ENCODE data around the gene FTL. TPM values are rescaled to one million over a fixed set of nuclear protein-coding genes. Genes with fewer than 3 reads are reported as not detected.

FTL gene
- total RNA-seq, 1 experiment from 2014 or later, result 5,979 TPM

DNA sequence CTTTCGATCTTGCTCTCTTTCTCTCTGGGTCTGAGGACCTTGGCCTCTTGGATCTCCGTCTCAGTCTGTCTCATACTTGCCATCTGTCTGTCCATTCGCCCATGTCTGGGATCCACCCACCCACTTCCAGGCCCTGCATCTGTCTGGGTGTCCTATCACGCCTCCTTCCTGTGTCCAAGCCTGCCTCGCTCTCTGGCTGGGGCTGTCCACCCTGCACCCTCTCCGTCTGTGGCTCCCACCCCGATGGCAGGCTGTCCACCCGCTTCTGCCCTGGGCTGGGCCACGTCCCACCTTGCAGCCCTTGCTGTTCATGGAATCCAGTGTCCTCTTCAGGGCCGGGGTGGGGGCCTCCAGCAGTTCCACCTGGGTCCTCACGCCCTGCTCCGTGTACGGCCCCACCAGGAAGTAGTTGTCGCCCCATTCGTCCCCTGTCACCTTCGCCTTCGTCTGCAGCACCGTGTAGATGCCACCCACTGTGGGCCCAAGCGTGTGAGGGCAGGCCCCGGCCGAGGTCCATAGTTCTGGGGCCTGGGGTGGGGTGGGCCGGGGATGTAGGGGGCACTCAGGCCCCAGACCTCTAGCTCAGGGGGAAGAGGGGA is 26.0 kb downstream of the FTL start:
- no peak for DNase-seq (ENCODE audit: low spot score)

DNA sequence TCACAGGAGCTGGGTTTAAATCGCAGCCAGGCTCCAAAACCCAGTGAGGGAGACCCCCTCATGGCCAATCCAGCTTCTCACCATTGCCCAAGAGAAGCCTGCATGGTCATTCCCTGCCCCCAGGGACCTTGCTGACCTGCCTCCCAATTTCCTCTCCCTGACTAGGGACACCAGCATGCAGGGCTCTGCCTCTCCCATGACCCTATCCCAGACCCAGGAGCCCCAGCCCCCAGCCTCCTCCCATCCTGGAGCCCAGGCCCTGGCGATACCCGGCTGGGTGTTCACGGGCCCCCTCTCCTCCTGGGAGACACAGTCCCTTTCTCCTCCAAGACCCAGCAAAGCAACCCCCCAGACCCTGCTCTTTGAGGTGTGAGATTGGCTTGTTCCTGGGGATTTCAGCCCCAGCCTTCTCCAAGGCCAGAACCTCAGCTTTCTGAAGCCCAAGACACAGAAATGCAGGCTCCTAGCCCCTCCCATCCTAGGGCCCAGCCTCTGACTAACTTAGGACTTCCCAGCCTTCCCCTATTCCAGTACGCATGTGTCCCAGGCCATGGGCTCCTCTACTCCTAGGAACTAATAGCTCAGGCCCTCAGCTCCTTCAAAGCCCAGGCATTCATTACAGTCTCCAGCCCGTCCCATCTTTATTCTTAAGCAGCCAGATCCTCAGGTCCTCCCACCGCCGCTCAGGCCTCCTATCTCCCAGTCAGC is 26.9 kb downstream of the FTL start:
- peak; percentile 80 for DNase-seq (ENCODE audit: low spot score)

DNA sequence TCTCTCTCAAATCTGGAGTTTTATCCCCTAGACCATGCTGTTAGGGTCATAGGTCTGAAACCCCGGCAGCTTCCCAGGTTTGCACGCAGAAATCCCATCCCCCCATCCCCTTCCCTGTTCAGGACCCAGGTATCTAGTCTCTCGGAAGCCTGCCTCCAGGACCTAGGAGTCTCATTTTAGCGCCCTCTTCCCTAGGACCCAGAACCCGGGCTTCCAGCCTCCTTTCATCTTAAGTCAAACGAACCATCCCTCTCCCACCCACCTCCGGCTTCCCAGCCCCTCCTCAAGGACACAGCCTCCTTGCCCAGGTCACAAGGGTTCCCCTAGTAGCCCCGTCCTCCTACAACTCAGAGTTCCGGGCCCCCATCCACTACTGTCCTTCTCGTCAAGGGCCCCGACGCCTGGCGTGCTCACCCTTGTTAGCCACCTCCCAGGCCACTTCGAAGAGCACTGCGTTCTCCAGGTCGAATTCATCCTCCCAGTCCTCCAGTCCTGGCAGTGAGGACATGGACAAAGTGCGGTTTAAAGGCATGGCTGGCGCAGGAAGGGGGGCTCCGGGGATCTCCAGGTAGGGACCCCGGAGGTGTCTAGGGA is 27.6 kb downstream of the FTL start:
- DNase-seq (ENCODE audit: low spot score), result peak; percentile 55

DNA sequence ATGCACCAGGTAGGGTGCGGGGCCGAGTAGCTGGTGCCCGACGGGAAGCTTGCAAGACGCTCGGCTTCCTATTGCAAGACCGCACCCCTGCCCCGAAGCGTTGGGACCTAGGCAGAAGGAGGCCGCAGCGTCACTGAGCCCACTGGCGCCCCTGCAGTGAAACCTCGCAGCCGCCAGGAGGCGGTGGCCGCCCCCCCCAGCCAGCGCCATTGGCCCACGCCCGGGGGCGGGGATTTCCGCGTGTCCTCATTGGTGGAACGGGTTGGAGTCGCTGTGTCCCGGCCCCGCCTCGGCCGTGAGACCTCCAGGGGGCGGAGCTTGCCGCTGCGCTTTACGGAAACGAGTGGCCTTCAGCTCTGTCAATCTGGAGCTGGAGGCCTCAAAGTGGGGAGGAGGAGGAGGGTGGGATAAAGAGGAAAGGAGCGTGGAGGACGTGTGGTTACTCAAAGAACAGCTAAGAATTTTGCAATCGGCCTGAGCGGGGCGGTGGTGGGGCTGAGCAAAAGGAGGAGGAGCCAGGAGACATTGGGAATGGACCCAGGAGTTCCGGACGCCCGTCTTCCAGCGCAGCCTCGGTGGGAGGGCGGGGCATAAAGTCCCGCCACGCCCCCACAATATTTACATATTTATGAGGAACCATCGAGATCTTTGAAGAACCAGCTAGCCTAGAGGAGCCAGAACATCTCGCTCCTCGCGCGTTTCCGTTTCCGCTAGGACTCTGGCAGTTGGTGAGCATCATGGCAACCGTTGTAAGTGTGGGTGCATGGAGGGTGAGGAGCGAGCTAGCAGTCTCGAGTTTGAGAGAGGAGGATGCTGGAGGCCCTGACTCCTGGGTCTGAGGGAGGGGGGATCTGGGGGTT is 28.3 kb downstream of the FTL start, which contains the start of the genes GYS1 and RUVBL2:
TSS of gene GYS1 (minus strand) at position 135 of the 860 bp plus-strand sequence. CDS start 197 bp downstream, outside the sequence.
TSS of gene RUVBL2 (plus strand) at position 713 of the 860 bp plus-strand sequence. CDS start at position 738, 25 bp downstream.
- DNase-seq (ENCODE audit: low spot score), result peak; percentile 100

DNA sequence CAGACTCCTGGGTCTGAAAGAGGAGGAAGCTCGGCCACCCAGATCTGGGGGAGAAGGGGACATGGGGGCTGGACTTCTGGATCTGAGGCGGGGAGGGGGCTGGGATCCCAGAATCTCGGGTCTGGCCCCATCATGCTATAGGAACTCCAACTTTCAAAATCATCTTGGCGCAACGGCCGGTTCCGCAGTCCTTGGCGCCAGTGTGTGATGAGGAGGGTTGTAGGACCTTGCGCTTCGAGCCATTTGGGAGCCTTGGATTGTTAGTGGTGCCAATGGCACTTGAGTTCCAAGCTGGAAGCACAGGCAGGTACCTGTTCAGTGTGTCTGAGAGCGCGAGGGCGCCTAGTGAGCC is 28.9 kb downstream of the FTL start:
- DNase-seq (ENCODE audit: low spot score), result peak; percentile 54

DNA sequence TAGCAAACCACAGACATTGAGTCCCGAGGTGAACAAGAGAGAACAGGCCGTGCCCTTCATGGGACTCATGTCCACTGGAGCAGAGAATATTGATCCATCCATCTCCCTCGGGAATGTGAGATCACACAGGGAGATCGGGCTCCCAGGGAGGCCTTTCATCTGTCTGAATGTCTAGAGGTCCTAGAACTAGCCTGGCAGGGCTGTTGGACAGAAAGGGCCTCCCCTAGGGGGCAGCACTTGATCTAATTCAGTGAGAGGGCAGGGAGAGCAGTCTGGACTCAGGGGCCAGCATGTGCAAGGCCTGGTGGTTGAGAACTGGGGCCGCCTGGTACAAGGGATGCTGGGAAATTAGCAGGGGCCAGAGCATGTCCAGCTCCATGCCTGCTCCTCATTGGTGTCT is 32.9 kb downstream of the FTL start:
- DNase-seq (ENCODE audit: low spot score), result peak; percentile 87

DNA sequence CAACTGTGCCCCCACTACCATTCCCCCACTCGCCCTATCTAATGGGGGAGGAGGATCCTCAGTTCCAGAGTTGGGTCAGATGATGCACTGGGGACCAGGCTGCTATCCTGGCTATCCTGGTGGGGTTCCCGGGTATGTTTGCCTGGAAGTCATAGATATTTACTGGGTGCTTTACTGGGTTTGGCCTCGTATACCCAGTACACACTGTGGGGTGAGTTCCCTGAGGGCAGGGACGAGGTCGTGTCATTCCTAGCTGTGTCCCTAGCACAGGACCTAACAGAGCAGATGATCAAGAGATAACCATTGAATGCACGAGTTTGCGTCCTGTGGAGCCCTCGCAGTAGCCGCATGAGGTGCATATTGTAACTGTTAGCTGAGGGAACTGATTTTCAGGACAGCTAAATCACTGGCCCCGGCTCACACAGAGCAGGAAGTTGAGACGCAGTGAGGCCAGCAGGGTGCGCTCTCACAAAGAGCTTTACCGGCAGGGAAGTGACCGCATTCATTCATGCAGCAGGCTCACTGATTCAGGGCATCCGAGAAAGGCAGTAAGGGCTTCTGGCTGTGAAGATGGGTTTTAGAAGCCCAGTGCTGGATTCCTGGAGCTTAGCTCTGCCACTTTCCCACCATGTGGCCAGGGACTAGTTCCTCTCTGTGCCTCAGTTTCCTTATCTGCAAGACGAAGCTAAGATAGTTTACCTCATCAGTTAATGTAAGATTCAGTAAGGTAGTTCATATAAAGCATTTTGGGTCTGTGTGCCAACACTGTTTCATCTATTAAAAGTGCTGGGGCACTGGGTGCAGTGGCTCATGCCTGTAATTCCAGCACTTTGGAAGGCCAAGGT is 34.6 kb downstream of the FTL start:
- DNase-seq (ENCODE audit: low spot score), result peak; percentile 91

DNA sequence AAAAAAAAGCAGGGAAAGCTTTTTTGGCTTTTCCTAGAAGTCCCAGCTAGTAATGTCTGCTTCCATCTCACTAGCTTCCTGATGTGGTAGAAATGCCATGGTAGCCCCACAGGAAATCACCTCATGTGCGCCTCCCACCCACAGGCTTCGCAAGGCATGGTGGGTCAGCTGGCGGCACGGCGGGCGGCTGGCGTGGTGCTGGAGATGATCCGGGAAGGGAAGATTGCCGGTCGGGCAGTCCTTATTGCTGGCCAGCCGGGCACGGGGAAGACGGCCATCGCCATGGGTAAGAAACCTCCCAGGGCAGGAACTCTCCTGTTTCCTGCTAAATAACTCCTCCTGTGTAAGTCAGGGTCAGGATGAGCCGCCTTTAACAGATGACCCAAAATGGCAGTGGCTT is 39.0 kb downstream of the FTL start:
- DNase-seq (ENCODE audit: low spot score), result no peak

DNA sequence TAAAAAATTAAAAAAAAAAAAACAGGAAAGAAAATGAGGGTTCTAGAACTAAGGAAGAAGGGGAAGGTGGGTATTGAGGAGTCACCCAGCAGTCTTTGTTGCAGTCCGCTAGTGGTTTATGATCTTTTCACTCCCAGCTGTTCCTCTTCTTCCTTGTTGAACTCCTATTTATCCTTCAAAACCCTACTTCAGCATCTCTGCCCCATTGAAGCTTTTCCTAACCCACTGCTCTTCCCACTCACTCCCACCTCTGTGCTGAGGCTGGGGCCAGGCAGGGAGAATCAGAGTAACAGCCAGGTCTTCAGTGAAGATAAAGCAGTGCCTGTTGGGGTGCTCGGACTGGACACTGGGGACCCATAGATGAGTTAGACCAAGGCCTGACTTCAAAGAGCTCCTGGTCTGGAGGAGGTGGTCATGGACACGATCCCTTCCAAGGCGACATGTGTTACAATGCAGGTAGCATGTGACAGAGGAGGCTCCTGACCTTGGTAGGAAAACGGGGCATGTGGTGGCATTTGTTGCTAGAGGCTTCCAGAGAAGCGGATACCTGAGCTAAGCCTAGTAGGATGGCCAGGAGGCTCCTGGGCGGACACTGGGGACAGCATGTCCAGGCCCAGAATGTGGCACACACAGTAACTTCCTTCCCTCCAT is 40.0 kb downstream of the FTL start:
- DNase-seq (ENCODE audit: low spot score), result no peak

DNA sequence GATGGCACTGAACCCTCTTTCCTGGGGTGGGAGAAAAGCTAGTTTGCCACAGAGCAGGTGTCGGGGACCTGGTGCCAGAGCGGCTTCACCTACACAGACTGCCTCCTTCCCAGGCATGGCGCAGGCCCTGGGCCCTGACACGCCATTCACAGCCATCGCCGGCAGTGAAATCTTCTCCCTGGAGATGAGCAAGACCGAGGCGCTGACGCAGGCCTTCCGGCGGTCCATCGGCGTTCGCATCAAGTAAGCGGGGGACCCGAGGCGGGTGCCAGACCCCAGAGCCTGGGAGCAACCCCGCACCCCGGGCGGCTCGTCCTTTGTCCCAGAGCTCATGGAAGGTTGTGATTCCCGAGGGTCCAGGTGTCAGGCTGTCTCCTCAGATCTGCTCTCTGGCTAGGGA is 41.8 kb downstream of the FTL start:
- no peak for DNase-seq (ENCODE audit: low spot score)

DNA sequence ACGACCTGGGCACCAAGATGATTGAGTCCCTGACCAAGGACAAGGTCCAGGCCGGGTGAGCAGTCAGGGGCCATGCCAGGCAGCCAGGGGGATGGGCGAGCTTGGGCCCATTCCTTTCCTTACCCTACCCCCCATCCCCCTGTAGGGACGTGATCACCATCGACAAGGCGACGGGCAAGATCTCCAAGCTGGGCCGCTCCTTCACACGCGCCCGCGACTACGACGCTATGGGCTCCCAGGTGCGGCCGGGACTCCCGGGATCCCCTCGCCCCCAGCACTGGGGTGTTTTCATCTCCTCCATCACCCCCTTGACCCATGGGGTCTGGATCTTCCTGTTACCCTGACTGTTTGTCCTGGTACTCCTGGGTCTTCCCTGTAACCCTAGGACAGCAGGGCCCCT is 44.7 kb downstream of the FTL start:
- no peak for DNase-seq (ENCODE audit: low spot score)

DNA sequence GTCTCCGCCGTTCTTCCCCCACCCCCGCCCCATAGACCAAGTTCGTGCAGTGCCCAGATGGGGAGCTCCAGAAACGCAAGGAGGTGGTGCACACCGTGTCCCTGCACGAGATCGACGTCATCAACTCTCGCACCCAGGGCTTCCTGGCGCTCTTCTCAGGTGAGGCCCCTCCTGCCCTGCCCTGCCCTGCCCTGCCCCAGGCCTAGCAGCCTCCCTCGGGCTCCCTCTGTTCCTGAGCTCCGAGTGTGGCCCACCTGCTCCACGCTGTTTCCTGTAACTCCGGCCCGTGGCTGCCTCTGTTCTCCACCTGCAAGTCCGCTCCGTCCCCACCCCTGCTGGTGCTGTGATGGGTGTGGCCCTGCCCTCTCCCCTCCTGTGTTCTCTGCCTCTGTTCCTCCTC is 45.3 kb downstream of the FTL start:
- no peak for DNase-seq (ENCODE audit: low spot score)

DNA sequence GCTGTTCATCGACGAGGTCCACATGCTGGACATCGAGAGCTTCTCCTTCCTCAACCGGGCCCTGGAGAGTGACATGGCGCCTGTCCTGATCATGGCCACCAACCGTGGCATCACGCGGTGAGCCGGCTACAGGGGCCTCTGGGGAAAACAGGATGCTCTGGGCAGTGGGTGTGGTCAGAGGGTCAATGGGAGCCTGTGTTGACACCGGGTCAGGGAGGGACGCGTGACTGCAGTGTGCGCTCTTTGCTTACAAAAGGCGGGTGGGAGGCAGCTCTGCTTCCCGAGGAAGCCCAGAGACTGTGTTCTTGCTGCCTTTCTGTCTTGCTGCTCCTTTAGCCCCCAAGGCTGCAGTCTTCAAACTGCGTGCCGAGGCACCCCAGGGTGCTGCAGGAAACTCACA is 46.1 kb downstream of the FTL start:
- no peak for DNase-seq (ENCODE audit: low spot score)

DNA sequence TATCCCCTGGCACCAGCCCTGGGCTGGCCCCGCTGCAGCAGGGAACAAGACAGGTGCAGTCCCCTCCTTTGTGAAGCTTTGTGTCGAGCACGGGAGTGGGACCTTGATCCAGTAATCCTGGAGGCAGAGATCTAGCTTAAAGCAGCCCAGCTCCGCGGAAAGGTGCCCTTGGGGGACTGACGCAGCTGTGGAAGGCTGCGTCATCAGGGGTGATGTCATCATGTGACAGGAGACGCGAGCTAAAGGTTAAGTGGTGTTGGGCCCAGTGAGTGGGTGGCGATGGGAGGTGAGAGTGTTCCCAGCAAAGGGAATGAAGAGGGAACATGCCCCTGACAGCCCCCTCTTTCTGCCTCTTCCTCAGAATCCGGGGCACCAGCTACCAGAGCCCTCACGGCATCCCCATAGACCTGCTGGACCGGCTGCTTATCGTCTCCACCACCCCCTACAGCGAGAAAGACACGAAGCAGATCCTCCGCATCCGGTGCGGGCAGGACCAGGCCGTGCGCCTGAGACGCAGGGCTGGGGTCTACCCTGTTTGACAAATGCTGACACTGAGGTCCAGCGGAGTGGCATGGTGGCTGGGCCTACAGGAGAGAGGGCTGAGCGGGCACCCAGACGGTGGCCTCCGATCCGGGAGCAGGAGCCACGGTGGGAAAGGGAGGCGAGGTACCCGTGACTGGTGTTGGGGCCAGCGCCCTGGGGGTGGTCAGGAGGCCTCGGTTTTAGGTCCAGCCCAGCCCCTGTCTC is 49.2 kb downstream of the FTL start:
- DNase-seq (ENCODE audit: low spot score), result no peak

DNA sequence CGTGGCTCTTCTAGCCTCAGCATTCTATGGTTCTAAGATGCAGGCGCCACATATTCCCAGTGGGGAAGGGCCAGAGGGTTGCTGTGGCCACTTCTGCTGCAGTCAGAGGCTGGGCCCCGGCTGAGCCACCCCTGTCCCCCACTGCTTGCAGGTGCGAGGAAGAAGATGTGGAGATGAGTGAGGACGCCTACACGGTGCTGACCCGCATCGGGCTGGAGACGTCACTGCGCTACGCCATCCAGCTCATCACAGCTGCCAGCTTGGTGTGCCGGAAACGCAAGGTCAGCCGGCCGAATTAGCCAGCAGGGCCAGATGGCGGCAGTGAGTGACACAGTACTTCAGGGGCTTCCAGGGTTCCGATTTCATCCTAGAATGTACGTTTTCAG is 49.8 kb downstream of the FTL start:
- DNase-seq (ENCODE audit: low spot score), result no peak

DNA sequence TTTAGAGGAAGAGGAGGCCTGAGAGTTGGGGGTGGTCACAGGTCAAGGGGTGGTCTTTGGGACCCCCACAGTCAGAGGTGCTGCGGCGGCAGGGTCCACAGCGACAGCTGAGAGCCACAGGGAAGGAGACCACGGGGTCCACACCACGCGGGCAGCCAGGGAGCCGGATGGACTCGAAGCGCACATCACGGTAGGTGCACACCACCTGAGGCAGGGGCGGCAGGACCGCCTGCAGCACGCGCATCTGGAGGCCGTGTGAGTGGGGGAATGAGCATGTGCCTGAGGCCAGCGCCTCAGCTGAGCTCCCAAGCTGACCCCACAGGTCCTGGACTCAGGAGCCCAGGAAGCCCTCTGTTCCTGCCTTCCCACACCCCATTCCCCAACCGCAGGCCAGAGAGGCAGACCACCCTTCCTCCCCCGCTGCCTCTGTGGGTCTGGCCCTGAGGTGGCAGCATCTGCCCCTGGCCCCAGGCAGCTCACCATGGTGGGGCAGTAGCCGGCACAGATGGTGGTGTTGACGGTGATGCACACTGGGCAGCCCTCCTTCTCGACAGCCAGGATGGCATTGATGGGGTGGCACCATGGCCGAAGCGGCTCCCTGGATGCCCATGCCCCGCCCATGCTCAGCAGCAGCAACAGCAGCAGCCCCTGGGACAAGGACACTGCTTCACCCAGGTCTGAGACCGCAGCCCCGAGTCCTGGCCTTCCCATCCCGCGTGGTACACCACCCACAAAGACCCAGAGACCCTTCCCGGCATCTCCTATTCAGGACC is 51.1 kb downstream of the FTL start:
- DNase-seq (ENCODE audit: low spot score), result no peak

All from HT-29 (cell line).